ENCODE measurements around the gene CNTN6. TPM values are rescaled to one million over a fixed set of nuclear protein-coding genes. Genes with fewer than 3 reads are reported as not detected.

CNTN6 gene
- total and polyA plus RNA-seq, 4 donors: 0.01 to 0.05 TPM; not detected in 2

DNA sequence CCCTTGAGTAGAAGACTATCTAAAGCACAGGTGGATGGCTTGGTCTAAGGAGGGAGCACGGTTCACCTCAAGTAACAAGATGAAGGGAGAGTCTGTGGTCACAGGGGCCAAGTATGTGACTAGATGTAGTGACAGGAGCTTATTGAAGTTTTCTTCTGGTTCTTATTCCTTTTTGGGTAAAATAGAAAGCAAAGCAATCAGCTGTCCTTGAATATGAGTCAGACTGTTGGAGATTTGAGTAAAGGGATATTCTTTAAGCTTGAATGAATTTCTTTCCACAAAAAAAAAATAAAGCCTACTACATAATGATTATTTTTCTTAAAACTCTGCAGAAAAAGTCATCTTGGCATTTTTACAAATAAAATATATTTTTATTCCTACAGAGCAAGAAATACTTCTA is 1.5 kb upstream of the CNTN6 start:
- Histone ChIP-seq H3K27ac (ENCODE audit: low read depth in 1 of 2, low read length in 2 of 2) (no peak overlapping the region), H3K4me3 (ENCODE audit: low read depth in 1 of 3, low read length in 3 of 3) (no peak overlapping the region), H3K9ac (ENCODE audit: low read depth in 1 of 2, low read length in 2 of 2) (no peak overlapping the region), H3K4me1 (ENCODE audit: control insufficient read depth in 4 of 4, insufficient read depth in 4 of 4, low read length in 3 of 4) (no peaks in the 10 kb centered on the region), H3K9me3 (ENCODE audit: control insufficient read depth in 4 of 4, low read length in 3 of 4) (no peaks in the 10 kb centered on the region), H3K36me3 (ENCODE audit: control insufficient read depth in 4 of 4, insufficient read depth in 3 of 4, low read depth in 1 of 4, low read length in 3 of 4) (no peaks in the 10 kb centered on the region), H3K27me3 (ENCODE audit: control insufficient read depth in 4 of 4, insufficient read depth in 4 of 4, low read length in 3 of 4) (no peaks in the 10 kb centered on the region)
- TF ChIP-seq RXRA (IDR thresholded peaks at IDR 0.05): no peak
- TF ChIP-seq, protein P1, sequence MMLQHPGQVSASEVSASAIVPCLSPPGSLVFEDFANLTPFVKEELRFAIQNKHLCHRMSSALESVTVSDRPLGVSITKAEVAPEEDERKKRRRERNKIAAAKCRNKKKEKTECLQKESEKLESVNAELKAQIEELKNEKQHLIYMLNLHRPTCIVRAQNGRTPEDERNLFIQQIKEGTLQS (IDR thresholded peaks at IDR 0.05): no peak
- TF ChIP-seq, protein P2, sequence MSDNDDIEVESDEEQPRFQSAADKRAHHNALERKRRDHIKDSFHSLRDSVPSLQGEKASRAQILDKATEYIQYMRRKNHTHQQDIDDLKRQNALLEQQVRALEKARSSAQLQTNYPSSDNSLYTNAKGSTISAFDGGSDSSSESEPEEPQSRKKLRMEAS (IDR thresholded peaks at IDR 0.05): no peak
- no peak for TF ChIP-seq FOXA1 (IDR thresholded peaks at IDR 0.05)
- no peak for TF ChIP-seq RAD21 (IDR thresholded peaks at IDR 0.05)
- TF ChIP-seq, protein P3, sequence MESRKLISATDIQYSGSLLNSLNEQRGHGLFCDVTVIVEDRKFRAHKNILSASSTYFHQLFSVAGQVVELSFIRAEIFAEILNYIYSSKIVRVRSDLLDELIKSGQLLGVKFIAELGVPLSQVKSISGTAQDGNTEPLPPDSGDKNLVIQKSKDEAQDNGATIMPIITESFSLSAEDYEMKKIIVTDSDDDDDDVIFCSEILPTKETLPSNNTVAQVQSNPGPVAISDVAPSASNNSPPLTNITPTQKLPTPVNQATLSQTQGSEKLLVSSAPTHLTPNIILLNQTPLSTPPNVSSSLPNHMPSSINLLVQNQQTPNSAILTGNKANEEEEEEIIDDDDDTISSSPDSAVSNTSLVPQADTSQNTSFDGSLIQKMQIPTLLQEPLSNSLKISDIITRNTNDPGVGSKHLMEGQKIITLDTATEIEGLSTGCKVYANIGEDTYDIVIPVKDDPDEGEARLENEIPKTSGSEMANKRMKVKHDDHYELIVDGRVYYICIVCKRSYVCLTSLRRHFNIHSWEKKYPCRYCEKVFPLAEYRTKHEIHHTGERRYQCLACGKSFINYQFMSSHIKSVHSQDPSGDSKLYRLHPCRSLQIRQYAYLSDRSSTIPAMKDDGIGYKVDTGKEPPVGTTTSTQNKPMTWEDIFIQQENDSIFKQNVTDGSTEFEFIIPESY (IDR thresholded peaks at IDR 0.05): no peak
- no peak for TF ChIP-seq YY1 (IDR thresholded peaks at IDR 0.05)
- TF ChIP-seq TAF1 (conservative IDR thresholded peaks at IDR 0.05): no peak
- TF ChIP-seq HNF4G (IDR thresholded peaks at IDR 0.05): no peak
- TF ChIP-seq, protein P4, sequence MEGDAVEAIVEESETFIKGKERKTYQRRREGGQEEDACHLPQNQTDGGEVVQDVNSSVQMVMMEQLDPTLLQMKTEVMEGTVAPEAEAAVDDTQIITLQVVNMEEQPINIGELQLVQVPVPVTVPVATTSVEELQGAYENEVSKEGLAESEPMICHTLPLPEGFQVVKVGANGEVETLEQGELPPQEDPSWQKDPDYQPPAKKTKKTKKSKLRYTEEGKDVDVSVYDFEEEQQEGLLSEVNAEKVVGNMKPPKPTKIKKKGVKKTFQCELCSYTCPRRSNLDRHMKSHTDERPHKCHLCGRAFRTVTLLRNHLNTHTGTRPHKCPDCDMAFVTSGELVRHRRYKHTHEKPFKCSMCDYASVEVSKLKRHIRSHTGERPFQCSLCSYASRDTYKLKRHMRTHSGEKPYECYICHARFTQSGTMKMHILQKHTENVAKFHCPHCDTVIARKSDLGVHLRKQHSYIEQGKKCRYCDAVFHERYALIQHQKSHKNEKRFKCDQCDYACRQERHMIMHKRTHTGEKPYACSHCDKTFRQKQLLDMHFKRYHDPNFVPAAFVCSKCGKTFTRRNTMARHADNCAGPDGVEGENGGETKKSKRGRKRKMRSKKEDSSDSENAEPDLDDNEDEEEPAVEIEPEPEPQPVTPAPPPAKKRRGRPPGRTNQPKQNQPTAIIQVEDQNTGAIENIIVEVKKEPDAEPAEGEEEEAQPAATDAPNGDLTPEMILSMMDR (IDR thresholded peaks at IDR 0.05; ENCODE audit: low read depth, low read length, missing input control): no peak
- no peak for TF ChIP-seq FOXA2 (IDR thresholded peaks at IDR 0.05)
- no peak for DNase-seq (ENCODE audit: low spot score)
- WGBS: 80% methylated on average over 1 of the region's 1 CpG

DNA sequence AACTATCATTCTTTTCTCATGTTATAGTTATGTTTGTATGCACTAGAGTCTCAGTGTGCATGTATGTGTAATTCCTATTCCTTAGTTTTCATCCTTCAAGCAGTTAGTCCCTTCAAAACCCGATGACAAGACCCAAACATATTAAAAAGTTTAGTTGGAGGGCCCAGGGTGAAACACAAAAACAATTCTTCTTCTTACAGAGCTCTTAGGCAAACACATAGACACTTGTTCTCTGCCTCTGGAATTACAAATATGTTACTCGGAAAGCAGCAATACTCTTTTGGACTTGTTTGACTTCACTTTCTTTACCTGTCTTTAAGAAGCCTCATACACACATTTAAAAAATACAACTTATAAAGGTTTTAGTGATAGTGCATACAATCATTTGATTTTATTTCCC is 763 bp upstream of the CNTN6 start:
- no peaks in the 10 kb centered on the region for H3K9me3 ChIP-seq (ENCODE audit: control insufficient read depth in 4 of 4, low read length in 3 of 4)

More for the DNA sequence above, 763 bp upstream of the CNTN6 start:
- DNase-seq (ENCODE audit: low spot score): no peak
- no peak for TF ChIP-seq EGR1 (IDR thresholded peaks at IDR 0.05; ENCODE audit: low read depth in 2 of 2)
- TF ChIP-seq YY1 (IDR thresholded peaks at IDR 0.05): no peak
- TF ChIP-seq JUND (IDR thresholded peaks at IDR 0.05): no peak
- no peak for TF ChIP-seq SP1 (IDR thresholded peaks at IDR 0.05)
- TF ChIP-seq RXRA (IDR thresholded peaks at IDR 0.05): no peak
- TF ChIP-seq, protein P3 (IDR thresholded peaks at IDR 0.05): no peak
- TF ChIP-seq TAF1 (conservative IDR thresholded peaks at IDR 0.05): no peak
- no peak for TF ChIP-seq FOXA2 (IDR thresholded peaks at IDR 0.05)
- TF ChIP-seq GABPA (IDR thresholded peaks at IDR 0.05 in 1 of 2, conservative IDR thresholded peaks at IDR 0.05 in 1 of 2): no peak
- TF ChIP-seq, protein P5, sequence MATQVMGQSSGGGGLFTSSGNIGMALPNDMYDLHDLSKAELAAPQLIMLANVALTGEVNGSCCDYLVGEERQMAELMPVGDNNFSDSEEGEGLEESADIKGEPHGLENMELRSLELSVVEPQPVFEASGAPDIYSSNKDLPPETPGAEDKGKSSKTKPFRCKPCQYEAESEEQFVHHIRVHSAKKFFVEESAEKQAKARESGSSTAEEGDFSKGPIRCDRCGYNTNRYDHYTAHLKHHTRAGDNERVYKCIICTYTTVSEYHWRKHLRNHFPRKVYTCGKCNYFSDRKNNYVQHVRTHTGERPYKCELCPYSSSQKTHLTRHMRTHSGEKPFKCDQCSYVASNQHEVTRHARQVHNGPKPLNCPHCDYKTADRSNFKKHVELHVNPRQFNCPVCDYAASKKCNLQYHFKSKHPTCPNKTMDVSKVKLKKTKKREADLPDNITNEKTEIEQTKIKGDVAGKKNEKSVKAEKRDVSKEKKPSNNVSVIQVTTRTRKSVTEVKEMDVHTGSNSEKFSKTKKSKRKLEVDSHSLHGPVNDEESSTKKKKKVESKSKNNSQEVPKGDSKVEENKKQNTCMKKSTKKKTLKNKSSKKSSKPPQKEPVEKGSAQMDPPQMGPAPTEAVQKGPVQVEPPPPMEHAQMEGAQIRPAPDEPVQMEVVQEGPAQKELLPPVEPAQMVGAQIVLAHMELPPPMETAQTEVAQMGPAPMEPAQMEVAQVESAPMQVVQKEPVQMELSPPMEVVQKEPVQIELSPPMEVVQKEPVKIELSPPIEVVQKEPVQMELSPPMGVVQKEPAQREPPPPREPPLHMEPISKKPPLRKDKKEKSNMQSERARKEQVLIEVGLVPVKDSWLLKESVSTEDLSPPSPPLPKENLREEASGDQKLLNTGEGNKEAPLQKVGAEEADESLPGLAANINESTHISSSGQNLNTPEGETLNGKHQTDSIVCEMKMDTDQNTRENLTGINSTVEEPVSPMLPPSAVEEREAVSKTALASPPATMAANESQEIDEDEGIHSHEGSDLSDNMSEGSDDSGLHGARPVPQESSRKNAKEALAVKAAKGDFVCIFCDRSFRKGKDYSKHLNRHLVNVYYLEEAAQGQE (IDR thresholded peaks at IDR 0.05): no peak
- TF ChIP-seq, protein P1 (IDR thresholded peaks at IDR 0.05): no peak
- Histone ChIP-seq H3K4me1 (ENCODE audit: control insufficient read depth in 4 of 4, insufficient read depth in 4 of 4, low read length in 3 of 4) (no peaks in the 10 kb centered on the region), H3K4me3 (ENCODE audit: low read depth in 1 of 3, low read length in 3 of 3) (no peak overlapping the region), H3K9ac (ENCODE audit: low read depth in 1 of 2, low read length in 2 of 2) (no peak overlapping the region), H3K27ac (ENCODE audit: low read depth in 1 of 2, low read length in 2 of 2) (no peak overlapping the region), H3K27me3 (ENCODE audit: control insufficient read depth in 4 of 4, insufficient read depth in 4 of 4, low read length in 3 of 4) (no peaks in the 10 kb centered on the region), H3K36me3 (ENCODE audit: control insufficient read depth in 4 of 4, insufficient read depth in 3 of 4, low read depth in 1 of 4, low read length in 3 of 4) (no peaks in the 10 kb centered on the region)
- WGBS: 49% methylated on average over 2 of the region's 2 CpGs

Measured in liver (tissue), 9 donors.